HL-60/S4 (cell line): ENCODE results near the gene ATN1.

ENCODE experiments used
- in situ Hi-C: fragments of 300-500 bp; cut with MboI; formaldehyde crosslinking; loops from 2 replicates; pipeline ENCODE4 v1.14.3; 2022; ENCODE audit warnings: low sequenced_read_pairs

The ATN1 gene

DNA sequence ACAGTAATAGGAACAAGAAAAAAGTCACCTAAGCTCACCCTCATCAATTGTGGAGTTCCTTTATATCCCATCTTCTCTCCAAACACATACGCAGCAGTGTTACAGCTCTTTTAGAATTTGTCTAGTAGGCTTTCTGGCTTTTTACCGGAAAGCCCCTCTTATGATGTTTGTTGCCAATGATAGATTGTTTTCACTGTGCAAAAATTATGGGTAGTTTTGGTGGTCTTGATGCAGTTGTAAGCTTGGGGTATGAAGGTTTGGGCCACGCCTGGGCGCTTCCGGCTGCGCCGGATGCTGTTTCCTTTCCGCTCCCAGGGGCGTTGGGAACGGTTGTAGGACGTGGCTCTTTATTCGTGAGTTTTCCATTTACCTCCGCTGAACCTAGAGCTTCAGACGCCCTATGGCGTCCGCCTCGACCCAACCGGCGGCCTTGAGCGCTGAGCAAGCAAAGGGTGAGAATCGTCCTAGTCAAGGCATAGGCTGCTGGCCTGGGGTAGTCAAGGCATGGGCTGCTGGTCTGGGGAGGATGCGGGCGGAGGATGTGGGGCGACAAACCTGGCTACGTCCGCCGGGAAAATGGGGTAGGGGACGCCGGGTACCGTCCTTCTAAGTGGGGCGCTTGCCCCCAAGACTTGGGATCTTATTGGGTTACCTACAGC lies 16.1 kb downstream of the ATN1 start, which contains the start of the genes C12orf57 and RNU7-1:
TSS of gene C12orf57 (plus strand) at position 301 of the 659 bp plus-strand sequence. CDS start at position 401, 100 bp downstream.
TSS of gene RNU7-1 (plus strand) at position 95 of the 659 bp plus-strand sequence.
- in situ Hi-C loops = loop anchor here (25.0 kb wide), 1 partner anchor 168 kb away; the partner anchor contains the start of gene C1RL

DNA sequence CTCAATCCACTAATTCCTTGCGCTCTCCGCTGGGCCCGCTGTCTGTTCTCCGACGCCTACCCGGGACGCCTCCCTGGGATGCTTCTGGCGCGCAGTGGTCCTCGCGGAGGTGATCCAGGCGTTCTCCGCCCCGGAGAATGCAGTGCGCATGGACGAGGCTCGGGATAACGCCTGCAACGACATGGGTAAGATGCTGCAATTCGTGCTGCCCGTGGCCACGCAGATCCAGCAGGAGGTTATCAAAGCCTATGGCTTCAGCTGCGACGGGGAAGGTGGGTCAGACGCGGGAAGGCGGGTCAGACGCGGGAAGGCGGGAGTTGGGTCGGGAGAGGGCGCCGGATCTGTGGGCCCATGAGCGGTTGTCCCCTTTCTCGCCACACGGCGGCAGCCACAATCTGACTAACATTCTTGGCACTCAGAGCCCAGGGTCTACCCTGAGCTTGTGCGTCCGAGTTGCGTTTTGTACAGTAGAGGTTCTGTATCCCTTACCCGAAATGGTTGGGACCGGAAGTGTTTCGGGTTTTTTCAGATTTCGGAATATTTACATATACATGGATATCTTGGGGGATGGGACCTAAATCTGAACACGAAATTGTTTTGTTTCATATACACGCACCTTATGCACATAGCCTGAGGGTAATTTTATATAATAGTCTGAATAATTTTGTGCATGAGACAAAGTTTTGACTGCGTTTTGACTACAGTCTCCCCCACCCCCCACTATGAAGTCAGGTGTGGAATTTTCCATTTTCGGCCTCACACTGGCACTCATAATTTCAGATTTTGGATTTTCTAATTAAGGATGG lies 16.8 kb downstream of the ATN1 start:
- in situ Hi-C loops = loop anchor here (25.0 kb wide), 1 partner anchor 168 kb away; the partner anchor contains the start of gene C1RL

DNA sequence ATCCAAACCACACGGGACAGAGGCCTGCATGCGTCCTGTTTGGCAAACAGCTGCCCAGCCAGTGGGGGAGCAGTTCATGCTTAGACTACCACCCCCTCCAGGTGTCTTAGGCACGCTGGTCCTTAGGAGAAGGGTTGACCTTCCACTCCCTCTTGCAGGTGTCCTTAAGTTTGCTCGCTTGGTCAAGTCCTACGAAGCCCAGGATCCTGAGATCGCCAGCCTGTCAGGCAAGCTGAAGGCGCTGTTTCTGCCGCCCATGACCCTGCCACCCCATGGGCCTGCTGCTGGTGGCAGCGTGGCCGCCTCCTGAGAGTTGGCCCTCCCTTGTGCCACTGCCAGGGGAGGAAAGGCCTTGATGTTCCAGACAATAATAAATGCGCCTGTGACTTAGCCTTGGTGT lies 17.9 kb downstream of the ATN1 start:
- in situ Hi-C loops = loop anchor here (25.0 kb wide), 1 partner anchor 167 kb away; the partner anchor contains the start of gene C1RL

DNA sequence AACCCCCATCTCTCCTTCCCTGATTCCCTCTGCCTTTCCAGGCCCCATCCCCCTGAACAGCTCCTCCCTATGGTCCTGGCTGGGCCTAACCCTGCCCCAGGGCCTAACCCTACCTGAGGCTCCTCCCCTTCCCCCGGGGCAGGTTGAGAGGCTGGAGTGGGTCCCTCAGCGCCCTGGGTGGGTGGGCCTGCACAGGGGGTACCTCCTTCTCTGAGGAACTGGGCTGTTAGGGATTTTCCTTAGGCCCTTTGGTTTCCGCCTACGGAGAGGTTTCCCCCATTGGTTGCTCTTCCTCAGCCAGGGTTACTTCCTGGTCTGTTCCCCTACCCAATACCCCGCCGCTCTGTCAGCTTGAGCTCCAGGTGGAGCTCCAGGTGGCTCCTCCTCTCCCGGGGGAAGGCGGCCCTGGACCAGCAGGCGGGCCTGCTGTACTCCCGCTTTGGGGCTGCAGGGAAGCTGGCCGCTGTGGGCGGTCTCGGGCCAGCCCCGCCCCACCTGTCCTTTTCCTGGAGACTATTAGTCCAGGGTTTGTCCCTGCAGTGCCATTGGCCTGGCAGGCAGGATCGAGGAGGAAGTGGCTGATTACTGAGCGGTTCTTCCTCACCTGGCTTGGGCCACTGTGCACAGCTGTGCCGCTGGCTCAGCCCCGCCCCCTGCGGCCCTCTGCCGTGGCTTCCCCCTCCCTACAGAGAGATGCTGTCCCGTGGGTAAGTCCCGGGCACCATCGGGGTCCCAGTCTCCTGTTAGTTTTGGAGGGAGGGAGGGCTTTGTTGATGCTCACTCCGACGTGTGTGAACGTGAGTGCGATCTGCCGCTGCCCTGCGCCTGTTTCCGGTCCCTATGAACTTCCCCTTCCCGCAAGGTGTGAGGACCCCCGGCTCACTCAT lies 18.5 kb downstream of the ATN1 start:
- in situ Hi-C loops = loop anchor here (25.0 kb wide), 1 partner anchor 166 kb away; the partner anchor contains the start of gene C1RL

DNA sequence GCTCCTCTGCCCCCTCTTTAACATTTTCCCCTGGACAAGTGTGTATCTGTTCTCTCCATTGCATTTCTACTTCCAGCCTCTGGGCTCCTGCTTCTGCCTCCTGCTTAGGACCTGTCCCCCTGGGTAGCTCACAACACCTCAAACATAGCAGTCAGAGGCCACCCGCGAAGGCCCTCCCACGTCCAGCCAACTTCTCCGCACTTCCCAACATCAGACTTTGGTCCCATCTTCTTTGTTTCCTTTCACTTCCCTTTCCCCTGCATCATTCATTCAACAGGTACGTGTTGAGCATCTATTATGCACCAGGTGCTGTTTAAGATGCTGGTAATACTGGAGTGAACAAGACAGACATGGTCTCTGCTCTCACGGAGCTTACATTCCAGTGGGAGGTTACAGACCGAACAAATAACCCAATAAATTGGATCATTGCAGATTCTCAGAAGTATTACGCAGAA lies 19.2 kb downstream of the ATN1 start:
- in situ Hi-C loops = loop anchor here (25.0 kb wide), 1 partner anchor 165 kb away; the partner anchor contains the start of gene C1RL

DNA sequence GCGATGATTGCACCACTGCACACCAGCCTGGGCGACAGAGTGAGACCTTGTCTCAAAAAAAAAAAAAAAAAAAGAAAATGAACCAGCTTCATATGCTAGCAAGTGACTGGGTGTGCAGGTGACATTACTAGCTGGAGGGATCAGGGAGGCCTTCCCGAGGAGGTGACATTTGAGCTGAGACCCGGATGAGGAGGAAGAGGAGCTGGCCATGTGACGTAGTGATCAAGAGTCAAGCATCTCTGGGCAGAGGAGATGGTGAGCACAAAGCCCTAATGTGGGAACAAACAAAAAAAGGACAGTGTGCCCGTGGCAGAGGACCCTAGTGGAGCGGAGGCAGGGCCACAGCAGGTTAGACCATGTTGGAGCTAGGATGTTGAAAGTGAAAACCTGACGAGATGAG lies 19.9 kb downstream of the ATN1 start:
- in situ Hi-C loops = loop anchor here (25.0 kb wide), 1 partner anchor 165 kb away; the partner anchor contains the start of gene C1RL

DNA sequence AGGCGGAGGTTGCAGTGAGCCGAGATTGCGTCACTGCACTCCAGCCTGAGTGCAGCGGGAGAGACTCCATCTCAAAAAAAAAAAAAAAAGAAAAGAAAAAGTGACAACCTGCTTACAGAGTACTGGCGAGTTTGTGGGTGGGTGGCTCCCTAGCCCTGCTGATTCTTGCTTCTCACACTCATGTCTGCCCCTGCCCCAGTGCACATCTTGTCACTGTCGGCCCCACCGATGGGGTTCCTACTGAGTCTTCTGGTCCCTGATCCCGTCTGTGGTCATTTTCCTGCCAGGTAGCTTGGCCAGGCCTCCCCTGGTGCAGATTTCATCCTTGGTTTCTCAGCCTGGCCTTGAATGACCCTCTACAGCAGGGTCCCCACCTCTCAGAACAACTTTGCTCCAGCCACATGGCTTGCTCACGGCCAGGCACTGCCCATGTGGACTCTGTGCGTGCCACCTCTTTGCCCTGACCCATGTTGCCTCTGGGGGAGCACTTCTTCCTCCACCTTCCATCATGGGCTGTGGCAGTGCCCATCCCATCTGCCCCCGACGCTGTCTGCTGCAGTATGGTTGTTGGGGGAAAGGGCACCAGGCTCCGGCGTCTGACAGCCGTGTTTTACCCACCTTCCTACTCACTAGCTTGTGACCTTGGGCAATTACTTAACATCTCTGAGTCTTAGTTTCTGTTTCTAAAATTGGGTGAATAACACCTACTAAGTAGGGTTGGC lies 21.3 kb downstream of the ATN1 start:
- in situ Hi-C loops = loop anchor here (25.0 kb wide), 1 partner anchor 163 kb away; the partner anchor contains the start of gene C1RL

DNA sequence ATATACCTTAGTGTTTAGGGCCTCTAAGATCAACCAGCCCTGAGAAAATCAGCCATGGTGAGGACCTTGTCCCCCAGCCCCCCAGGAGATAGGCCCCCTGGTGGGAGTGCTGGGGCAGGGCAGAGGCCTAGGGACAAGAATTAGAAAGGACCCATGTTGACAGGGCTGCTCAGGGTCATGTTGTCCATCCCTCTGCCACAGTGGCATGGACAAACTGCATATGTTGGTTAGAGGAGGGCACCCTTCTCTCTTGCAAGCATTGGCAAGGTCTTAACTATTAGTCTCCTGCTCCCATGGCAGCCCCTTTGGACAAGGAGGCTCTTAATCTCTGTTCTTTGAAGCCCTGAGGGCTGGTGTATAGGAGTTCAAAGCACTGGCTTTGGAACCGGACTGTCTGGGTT lies 22.6 kb downstream of the ATN1 start:
- in situ Hi-C loops = no loop called here

DNA sequence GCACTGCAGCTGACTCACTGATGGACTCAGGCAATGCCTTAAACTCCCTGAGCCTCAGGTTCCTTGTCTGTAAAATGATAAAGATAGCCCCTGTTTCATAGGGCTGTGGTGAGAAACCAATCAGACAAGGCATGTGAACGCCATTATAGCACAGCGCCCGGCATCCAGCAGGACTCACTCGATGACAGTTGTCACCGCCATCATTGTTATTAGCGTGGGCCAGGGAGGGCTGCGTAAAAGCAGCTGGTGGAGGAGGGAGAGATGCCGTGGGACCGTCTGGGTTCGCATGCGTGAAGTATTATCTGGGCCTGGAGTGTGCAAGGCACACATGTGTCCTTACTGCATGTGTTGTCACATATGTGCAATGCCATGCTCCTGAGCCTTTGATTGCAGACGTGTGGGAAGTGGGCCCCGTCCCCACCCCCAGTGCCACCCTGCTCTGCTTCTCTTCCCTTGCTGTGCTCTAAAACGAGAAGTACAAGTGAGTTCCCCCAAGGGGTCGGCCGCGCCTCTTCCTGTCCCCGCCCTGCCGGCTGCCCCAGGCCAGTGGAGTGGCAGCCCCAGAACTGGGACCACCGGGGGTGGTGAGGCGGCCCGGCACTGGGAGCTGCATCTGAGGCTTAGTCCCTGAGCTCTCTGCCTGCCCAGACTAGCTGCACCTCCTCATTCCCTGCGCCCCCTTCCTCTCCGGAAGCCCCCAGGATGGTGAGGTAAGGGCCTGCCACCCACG lies 23.2 kb downstream of the ATN1 start, which contains the start of gene PTPN6:
TSS of gene PTPN6 (plus strand) at position 546 of the 730 bp plus-strand sequence. CDS start at position 703, 157 bp downstream.
- in situ Hi-C loops = no loop called here

DNA sequence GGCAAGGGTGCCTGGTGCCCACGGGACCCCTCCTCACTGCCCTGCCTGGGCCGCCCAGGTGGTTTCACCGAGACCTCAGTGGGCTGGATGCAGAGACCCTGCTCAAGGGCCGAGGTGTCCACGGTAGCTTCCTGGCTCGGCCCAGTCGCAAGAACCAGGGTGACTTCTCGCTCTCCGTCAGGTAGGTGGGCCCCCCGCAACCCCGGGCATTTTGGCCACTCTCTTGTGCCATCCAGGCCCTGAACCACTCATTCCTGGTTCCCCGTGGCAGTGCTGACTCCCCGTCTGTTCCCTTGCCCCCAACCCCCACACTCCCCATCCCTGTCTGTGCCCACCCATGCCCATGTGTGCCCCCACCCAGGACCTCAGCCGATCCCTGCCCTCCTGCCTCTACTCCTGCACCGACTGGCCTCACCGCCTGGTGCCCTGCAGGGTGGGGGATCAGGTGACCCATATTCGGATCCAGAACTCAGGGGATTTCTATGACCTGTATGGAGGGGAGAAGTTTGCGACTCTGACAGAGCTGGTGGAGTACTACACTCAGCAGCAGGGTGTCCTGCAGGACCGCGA lies 23.9 kb downstream of the ATN1 start:
- in situ Hi-C loops = no loop called here

DNA sequence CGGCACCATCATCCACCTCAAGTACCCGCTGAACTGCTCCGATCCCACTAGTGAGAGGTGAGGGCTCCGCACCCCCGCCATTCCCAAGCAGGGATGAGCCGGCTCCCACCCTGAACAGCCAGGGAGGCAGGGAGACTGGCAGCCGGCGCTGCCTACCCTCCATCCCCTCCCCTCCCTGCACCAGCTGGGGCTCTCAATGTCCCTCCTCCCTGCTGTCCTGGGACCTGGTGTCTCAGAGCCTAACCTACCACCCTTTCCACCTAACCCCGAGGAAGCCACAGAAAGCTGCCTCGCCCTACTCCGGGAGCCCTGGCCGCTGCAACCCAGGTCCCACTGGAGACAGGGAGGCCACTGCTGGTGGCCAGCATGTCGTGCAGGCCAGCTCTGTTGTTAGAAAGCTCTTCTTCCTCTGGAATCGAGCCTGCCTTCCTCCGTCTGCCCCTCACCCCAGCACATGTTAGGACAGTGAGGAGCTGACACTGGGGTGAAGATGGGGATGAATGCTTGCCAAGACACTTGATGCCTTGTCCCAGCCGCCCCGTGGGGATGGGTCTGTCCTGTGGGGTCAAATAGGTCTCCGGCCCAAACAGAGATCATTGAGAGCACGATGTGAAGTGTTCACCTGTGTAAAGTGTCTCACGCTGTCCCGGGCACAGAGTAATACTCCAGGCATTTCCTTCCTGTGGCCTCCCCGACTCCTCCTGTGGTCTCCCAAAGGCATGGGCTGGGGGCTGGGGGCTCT lies 24.5 kb downstream of the ATN1 start:
- in situ Hi-C loops = no loop called here

DNA sequence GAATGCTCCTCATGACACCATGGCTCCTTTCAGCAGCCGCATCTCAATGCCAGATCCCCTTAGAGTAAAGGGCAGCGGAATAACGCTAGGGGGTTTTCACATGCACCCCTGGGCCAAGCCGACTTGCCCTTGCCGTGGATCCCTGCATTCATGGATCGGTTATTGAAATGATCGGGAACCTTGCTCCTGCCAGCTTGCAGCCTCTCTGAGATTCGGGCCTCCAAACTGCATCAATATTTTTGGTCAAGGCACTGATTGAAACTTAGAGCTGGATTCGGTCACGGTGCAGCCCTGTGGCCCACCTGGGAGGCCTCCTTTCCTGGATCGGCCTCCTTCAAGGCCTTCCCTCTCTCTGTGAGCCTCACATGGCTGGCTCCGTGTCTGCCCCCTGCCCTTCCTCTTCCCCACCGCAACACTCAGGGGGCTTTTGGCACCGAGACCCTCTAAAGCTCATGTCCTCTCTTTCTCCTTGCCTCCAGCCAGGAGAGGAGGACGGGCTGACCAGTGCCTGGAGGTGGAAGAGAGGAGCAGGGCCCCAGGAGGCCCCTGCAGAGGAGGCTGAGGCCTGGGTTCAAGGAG lies 25.2 kb downstream of the ATN1 start:
- in situ Hi-C loops = no loop called here

DNA sequence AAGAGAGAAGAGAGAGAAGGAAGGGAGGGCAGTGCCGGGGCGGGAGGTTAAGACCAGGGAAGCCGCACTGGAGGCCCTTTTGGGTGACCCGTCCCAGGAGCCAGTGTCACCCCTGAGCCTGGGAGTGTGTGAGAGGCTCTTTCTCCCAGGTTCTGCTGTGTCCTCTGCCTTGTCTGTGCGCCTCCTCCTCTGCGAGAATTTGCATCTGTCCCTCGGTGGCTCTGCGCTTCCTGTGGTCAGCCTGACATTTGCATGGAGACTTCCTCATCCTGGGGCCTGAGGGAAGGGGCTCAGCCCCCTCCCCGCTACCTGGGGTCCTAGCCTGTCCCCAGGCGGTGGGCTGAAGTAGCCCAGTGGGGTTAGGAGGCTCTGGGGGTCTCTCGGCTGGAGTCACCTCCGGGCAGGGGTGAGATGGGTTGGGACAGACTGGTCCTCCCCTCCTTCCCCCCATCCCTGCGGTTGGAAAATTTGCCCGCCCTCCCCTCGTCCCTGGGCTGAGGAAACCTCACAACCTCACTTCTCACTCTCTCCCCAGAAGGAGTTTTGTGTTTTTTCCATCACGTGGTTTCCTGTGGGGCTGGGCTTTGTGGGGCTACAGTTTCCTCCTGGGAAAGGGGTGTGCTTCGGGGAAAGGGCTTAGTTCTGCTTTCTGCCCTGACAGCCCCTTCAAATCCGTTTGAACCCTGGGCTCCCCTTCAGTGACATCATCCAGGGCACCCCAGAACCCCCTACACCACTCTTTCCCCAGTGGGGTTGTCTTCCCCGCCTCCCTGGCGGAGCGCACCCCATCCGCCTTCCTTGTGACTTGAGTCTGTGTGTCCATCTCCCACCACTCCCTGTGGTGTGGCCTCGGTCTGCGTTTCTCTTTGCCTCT lies 25.9 kb downstream of the ATN1 start:
- in situ Hi-C loops = no loop called here

DNA sequence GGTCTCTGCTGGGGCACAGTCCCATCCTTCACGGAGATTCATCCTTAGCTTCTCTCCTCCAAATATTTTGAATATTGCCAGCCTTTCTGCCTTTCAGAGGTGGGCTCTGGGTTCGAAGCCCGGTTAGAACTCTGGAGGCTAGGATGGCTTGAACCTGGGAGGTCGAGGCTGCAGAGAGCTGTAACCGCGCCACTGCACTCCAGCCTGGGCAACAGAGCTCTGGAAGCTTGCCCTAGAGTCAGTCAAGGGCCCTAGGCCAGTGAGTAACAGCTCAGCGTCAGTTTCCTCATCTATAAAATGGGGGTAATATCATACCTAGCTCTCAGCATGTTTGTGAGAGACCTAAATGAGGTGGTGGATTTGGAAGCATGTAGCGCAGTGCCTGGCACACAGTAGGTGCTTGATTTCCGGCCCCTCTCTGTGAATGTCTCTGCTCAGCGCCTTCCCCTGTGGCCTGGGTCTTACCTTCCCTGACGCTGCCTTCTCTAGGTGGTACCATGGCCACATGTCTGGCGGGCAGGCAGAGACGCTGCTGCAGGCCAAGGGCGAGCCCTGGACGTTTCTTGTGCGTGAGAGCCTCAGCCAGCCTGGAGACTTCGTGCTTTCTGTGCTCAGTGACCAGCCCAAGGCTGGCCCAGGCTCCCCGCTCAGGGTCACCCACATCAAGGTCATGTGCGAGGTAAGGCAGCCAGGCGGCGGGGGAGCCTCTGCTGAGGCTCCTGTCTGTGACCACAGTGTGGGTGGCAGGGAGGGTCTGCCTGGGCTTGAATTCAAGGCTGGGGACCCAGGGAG lies 26.8 kb downstream of the ATN1 start:
- in situ Hi-C loops = no loop called here

DNA sequence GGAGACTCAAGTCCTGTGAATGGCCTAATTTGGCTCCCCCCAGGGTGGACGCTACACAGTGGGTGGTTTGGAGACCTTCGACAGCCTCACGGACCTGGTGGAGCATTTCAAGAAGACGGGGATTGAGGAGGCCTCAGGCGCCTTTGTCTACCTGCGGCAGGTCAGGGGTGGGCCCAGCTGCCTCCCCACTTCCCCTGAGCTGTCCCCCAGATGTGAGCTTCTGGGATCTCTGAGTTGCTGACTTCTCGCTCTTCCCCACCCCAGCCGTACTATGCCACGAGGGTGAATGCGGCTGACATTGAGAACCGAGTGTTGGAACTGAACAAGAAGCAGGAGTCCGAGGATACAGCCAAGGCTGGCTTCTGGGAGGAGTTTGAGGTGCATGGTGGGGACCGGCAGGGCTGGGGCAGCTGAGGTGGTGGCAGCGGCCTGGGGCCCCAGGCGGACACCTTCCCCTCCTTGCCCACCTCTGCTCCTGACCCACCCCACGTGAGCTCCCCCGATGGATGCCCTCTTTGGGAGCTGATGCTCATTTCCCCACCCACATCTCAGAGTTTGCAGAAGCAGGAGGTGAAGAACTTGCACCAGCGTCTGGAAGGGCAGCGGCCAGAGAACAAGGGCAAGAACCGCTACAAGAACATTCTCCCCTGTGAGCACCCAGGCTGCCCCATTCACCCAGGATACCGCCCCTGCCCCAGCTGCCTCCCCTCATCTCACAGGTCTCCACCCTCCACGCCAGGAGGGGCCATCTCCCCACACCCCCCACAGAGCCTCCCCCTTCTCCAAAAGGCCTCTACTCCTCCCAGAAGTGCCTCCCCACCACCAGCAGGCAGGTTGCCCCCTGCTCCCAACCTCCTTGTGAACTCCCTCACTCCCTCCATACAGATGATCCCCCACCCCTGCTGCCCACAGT lies 27.6 kb downstream of the ATN1 start:
- in situ Hi-C loops = no loop called here
